HCT116 (cell line): Measurements from ENCODE around the gene PLEKHA6. TPM values are rescaled to one million over a fixed set of nuclear protein-coding genes. Genes with fewer than 3 reads are reported as not detected.

Experiments
- ATAC-seq: fragments of 200-7000 bp; cut with Tn5 transposase; 2 replicates; pipeline ENCODE4 v1.9.1; 2020; ENCODE audit warnings: mild to moderate bottlenecking, moderate library complexity
- BruUV-seq: library from RNA; stranded (reverse); fragments of 400-500 nt; replicated peaks from 2 replicates; lab custom pipeline; 2021; lab: Mats Ljungman, UMichigan
- CTCF ChIA-PET: fragments of 300-600 bp; sonication (Branson Sonifier 250); formaldehyde crosslinking; loops from one replicate; lab custom pipeline; 2021; ENCODE audit warnings: antibody characterized with exemption; lab: Charles Lee
- POLR2A ChIA-PET: fragments of 300-600, 350-600 bp; sonication (Branson Sonifier 250); formaldehyde crosslinking; loops from one replicate; lab custom pipeline; 2021; ENCODE audit warnings: antibody characterized with exemption; lab: Charles Lee
- RAD21 ChIA-PET, 2 experiments: fragments of 300-600 bp; sonication (Branson Sonifier 250); formaldehyde crosslinking; loops; one replicate each; lab custom pipeline; 2023; ENCODE audit warnings: low total read pairs in 2 of 2; ENCODE audit not compliant: uncharacterized antibody in 2 of 2, unreplicated experiment in 2 of 2, low non-redundant PET in 1 of 2; lab: Charles Lee
- DNase-seq: peaks from one replicate; pipeline ENCODE4 v3.0.0-alpha.2; 2010; ENCODE audit warnings: low read depth, low spot score
- H2AFZ ChIP-seq: fragments of 200-600 bp; shearing (Covaris generic), sonication (generic); 2 replicates; pipeline ENCODE4 v1.6.1; 2017; ENCODE audit warnings: low read depth, mixed run types, mixed read lengths, antibody characterized with exemption, low read length; ENCODE audit not compliant: poor library complexity, severe bottlenecking
- H3K27ac ChIP-seq: 2 replicates; pipeline ENCODE4 v1.5.1; 2012; ENCODE audit warnings: low read depth, low read length
- H3K27me3 ChIP-seq: fragments of 200-600 bp; sonication (generic); 2 replicates; pipeline ENCODE4 v1.6.1; 2016; ENCODE audit warnings: mixed run types, low read length, mixed read lengths; ENCODE audit not compliant: insufficient read depth
- H3K36me3 ChIP-seq, 2 experiments: fragments of 200-500 bp in 1 of 2; fragments of 200-600 bp in 1 of 2; sonication (Bioruptor generic) in 1 of 2; sonication (generic) in 1 of 2; 2 replicates each; pipeline versions ENCODE4 v1.5.1 to v1.6.1; 2014 to 2016; ENCODE audit warnings: low read length in 2 of 2, inconsistent platforms in 1 of 2, mixed read lengths in 1 of 2, mixed run types in 1 of 2; ENCODE audit not compliant: insufficient read depth in 2 of 2, control insufficient read depth in 1 of 2
- H3K4me1 ChIP-seq, 2 experiments: fragments of 200-600 bp in 1 of 2; sonication (generic) in 1 of 2; 2 replicates each; pipeline versions ENCODE4 v1.5.1 to v1.6.1; 2012 to 2017; ENCODE audit warnings: low read length in 2 of 2, inconsistent platforms in 1 of 2, mild to moderate bottlenecking in 1 of 2, mixed read lengths in 1 of 2, mixed run types in 1 of 2, moderate library complexity in 1 of 2; ENCODE audit not compliant: insufficient read depth in 2 of 2, control insufficient read depth in 1 of 2
- H3K4me2 ChIP-seq: fragments of 200-600 bp; sonication (generic); 2 replicates; pipeline ENCODE4 v1.6.1; 2017; ENCODE audit warnings: mixed run types, low read length, mixed read lengths
- H3K4me3 ChIP-seq, 2 experiments: fragments of 200-600 bp in 1 of 2; sonication (generic) in 1 of 2; replicated peaks in 1 of 2; 2 replicates each; pipeline ENCODE4 v1.5.1; 2011 to 2016; ENCODE audit warnings: low read length in 2 of 2, control low read depth in 1 of 2, low read depth in 1 of 2, mild to moderate bottlenecking in 1 of 2, mixed read lengths in 1 of 2, mixed run types in 1 of 2
- H3K79me2 ChIP-seq: fragments of 200-600 bp; sonication (generic); 2 replicates; pipeline ENCODE4 v1.6.1; 2017; ENCODE audit warnings: mild to moderate bottlenecking, mixed run types, low read length, moderate library complexity, mixed read lengths; ENCODE audit not compliant: insufficient read depth
- H3K9ac ChIP-seq: fragments of 200-600 bp; sonication (generic); 2 replicates; pipeline ENCODE4 v1.6.1; 2016; ENCODE audit warnings: low read length, mixed read lengths
- H3K9me2 ChIP-seq: fragments of 200-600 bp; sonication (generic), shearing (Covaris generic); 2 replicates; pipeline ENCODE4 v1.6.1; 2017; ENCODE audit warnings: mixed run types, mild to moderate bottlenecking, moderate library complexity; ENCODE audit not compliant: insufficient read depth
- H3K9me3 ChIP-seq, 2 experiments: fragments of 200-500 bp in 1 of 2; fragments of 200-600 bp in 1 of 2; sonication (Bioruptor generic) in 1 of 2; sonication (generic) in 1 of 2; 2 replicates each; pipeline ENCODE4 v1.6.1; 2014 to 2017; ENCODE audit warnings: low read length in 2 of 2, mixed read lengths in 2 of 2, inconsistent platforms in 1 of 2, low read depth in 1 of 2, mild to moderate bottlenecking in 1 of 2, mixed run types in 1 of 2, moderate library complexity in 1 of 2; ENCODE audit not compliant: control insufficient read depth in 1 of 2, insufficient read depth in 1 of 2
- H4K20me1 ChIP-seq: fragments of 200-600 bp; sonication (generic), shearing (Covaris generic); 2 replicates; pipeline ENCODE4 v1.6.1; 2017; ENCODE audit warnings: mixed run types, mild to moderate bottlenecking, moderate library complexity; ENCODE audit not compliant: insufficient read depth
- CBX3 ChIP-seq: IDR thresholded peaks from 2 replicates; pipeline ENCODE4 v1.6.1; 2012; ENCODE audit warnings: low read depth
- CTCF ChIP-seq, 3 experiments: fragments of 200-600 bp in 1 of 3; sonication (generic) in 1 of 3; IDR thresholded peaks in 2 of 3; conservative IDR thresholded peaks in 1 of 3; 2 replicates each; pipeline ENCODE4 v1.5.1; 2012 to 2017; ENCODE audit warnings: low read depth in 2 of 3, low read length in 2 of 3, antibody characterized with exemption in 1 of 3, borderline replicate concordance in 1 of 3, control low read depth in 1 of 3, mild to moderate bottlenecking in 1 of 3, mixed read lengths in 1 of 3, mixed run types in 1 of 3, moderate library complexity in 1 of 3; ENCODE audit not compliant: insufficient read depth in 1 of 3
- EGR1 ChIP-seq: IDR thresholded peaks from 2 replicates; pipeline ENCODE4 v1.6.1; 2012; ENCODE audit warnings: low read depth
- ELF1 ChIP-seq: IDR thresholded peaks from 2 replicates; pipeline ENCODE4 v1.6.1; 2012; ENCODE audit warnings: low read depth, borderline replicate concordance
- EZH2 ChIP-seq: fragments of 200-600 bp; sonication (generic); IDR thresholded peaks from 2 replicates; pipeline ENCODE4 v1.6.1; 2017; ENCODE audit warnings: antibody characterized with exemption, mixed run types
- EZH2phosphoT487 ChIP-seq: fragments of 200-600 bp; IDR thresholded peaks from 2 replicates; pipeline ENCODE4 v1.6.1; 2018; ENCODE audit warnings: antibody characterized with exemption, borderline replicate concordance
- FOSL1 ChIP-seq: IDR thresholded peaks from 2 replicates; pipeline ENCODE4 v1.6.1; 2012; ENCODE audit warnings: low read depth
- JUND ChIP-seq: IDR thresholded peaks from 2 replicates; pipeline ENCODE4 v1.6.1; 2012
- MAX ChIP-seq: IDR thresholded peaks from 2 replicates; pipeline ENCODE4 v1.6.1; 2012
- POLR2A ChIP-seq: IDR thresholded peaks from 2 replicates; pipeline ENCODE4 v1.7.0; 2011; ENCODE audit warnings: borderline replicate concordance; ENCODE audit not compliant: insufficient read depth, insufficient read length; ENCODE audit errors: extremely low read depth
- POLR2AphosphoS5 ChIP-seq: IDR thresholded peaks from 2 replicates; pipeline ENCODE4 v1.6.1; 2011; ENCODE audit warnings: mild to moderate bottlenecking, low read depth, low read length, moderate library complexity
- REST ChIP-seq: IDR thresholded peaks from 2 replicates; pipeline ENCODE4 v1.6.1; 2012; ENCODE audit warnings: low read depth
- SIN3A ChIP-seq: IDR thresholded peaks from 2 replicates; pipeline ENCODE4 v1.6.1; 2012; ENCODE audit warnings: low read depth
- SP1 ChIP-seq: IDR thresholded peaks from 2 replicates; pipeline ENCODE4 v1.6.1; 2012; ENCODE audit warnings: low read depth
- SRF ChIP-seq: IDR thresholded peaks from 2 replicates; pipeline ENCODE4 v1.6.1; 2012; ENCODE audit warnings: low read depth
- YY1 ChIP-seq: IDR thresholded peaks from 2 replicates; pipeline ENCODE4 v1.6.1; 2011; ENCODE audit warnings: low read length, low read depth, moderate library complexity, mild to moderate bottlenecking; ENCODE audit not compliant: insufficient replicate concordance; ENCODE audit errors: extremely low read depth
- ZBTB33 ChIP-seq: IDR thresholded peaks from 2 replicates; pipeline ENCODE4 v1.6.1; 2011; ENCODE audit warnings: mild to moderate bottlenecking, low read length, moderate library complexity; ENCODE audit not compliant: insufficient replicate concordance; ENCODE audit errors: extremely low read depth
- ZFX ChIP-seq: fragments of 450-650 bp; IDR thresholded peaks from 2 replicates; pipeline ENCODE4 v1.6.1; 2017
- ZNF274 ChIP-seq: fragments of 200-500 bp; sonication (Bioruptor generic); IDR thresholded peaks from 2 replicates; pipeline ENCODE4 v1.6.1; 2014; ENCODE audit warnings: mild to moderate bottlenecking, low read depth, low read length, inconsistent platforms
- intact Hi-C: fragments of 100-400 bp; cut with micrococcal nuclease; formaldehyde crosslinking; loops from 2 replicates; pipeline ENCODE4 v1.10.0; 2022
- total RNA-seq: library from RNA; stranded (reverse); gene quantifications from one replicate; pipeline ENCODE4 v1.2.1, GENCODE V29; 2021; ENCODE audit not compliant: unreplicated experiment

Gene PLEKHA6
- total RNA-seq, 1 experiment from 2014 or later, result 13.1 TPM

- Histone ChIP-seq H3K27me3 (no peaks in the 10 kb centered on the region), H2AFZ (no peak overlapping the region), H3K27ac (no peak overlapping the region), H3K4me1 (peaks cover 10 to 60% of the 10 kb centered on the region in 2 experiments; a peak in 3 of 4 replicates), H3K9ac (no peak overlapping the region), H4K20me1 (no peaks in the 10 kb centered on the region), H3K9me2 (no peaks in the 10 kb centered on the region), H3K4me3 (no peak overlapping the region), H3K4me2 (no peak overlapping the region), H3K79me2 (no peaks in the 10 kb centered on the region), H3K9me3 (no peaks in the 10 kb centered on the region), H3K36me3 (no peaks in the 10 kb centered on the region)
- CTCF ChIA-PET, result no interaction called here
- POLR2A ChIA-PET, result no interaction called here
- ATAC-seq (no peak), DNase-seq (no peak)
- intact Hi-C loops, result no loop called here
- RAD21 ChIA-PET, result no interaction called here
- no TSS peak for BruUV-seq
- TF ChIP-seq POLR2A, result no peak
- TF ChIP-seq SP1, result no peak
- no peak for TF ChIP-seq EZH2phosphoT487
- no peak for TF ChIP-seq CBX3
- no peak for TF ChIP-seq CTCF (IDR thresholded peaks at IDR 0.05 in 2 of 3, conservative IDR thresholded peaks at IDR 0.05 in 1 of 3; ENCODE audit: borderline replicate concordance in 1 of 3, insufficient read depth in 1 of 3, low read depth in 2 of 3, low read length in 2 of 3)
- TF ChIP-seq ZFX, result no peak
- TF ChIP-seq YY1, result no peak
- no peak for TF ChIP-seq JUND
- TF ChIP-seq ELF1, result no peak
- TF ChIP-seq FOSL1, result no peak
- no peak for TF ChIP-seq ZNF274
- TF ChIP-seq EGR1, result no peak
- TF ChIP-seq ZBTB33, result no peak
- TF ChIP-seq REST, result no peak
- no peak for TF ChIP-seq POLR2AphosphoS5
- no peak for TF ChIP-seq SIN3A
- TF ChIP-seq MAX, result no peak
- TF ChIP-seq SRF, result no peak
- no peak for TF ChIP-seq EZH2
Observed at GRCh38 chr1:204176049-204176448, 183.7 kb downstream of the PLEKHA6 start.
